WTC11 (cell line): ENCODE results near the gene SELENOF. TPM values are rescaled to one million over a fixed set of nuclear protein-coding genes. Genes with fewer than 3 reads are reported as not detected.

Experiments
- ATAC-seq: fragments of 200-7000 bp; cut with Tn5 transposase; 2 replicates; pipeline ENCODE4 v1.10.0; 2021; ENCODE audit warnings: mild to moderate bottlenecking, moderate library complexity
- CTCF ChIA-PET: fragments of 300-600 bp; sonication (Branson Sonifier 250); formaldehyde crosslinking; loops from one replicate; lab custom pipeline; 2021; ENCODE audit warnings: antibody characterized with exemption; lab: Charles Lee
- POLR2A ChIA-PET: fragments of 350-600 bp; sonication (Branson Sonifier 250); formaldehyde crosslinking; loops from one replicate; lab custom pipeline; 2021; ENCODE audit warnings: antibody characterized with exemption; lab: Charles Lee
- DNase-seq: peaks from one replicate; pipeline ENCODE4 v3.0.0; 2021; ENCODE audit warnings: low spot score
- H3K27ac Mint-ChIP-seq: 2 replicates; pipeline ENCODE4 v1.8.0; 2021; ENCODE audit warnings: mixed read lengths
- H3K27me3 Mint-ChIP-seq: 2 replicates; pipeline ENCODE4 v1.8.0; 2021; ENCODE audit warnings: low read depth, mild to moderate bottlenecking, moderate library complexity, mixed read lengths
- H3K36me3 Mint-ChIP-seq: 2 replicates; pipeline ENCODE4 v1.8.0; 2021; ENCODE audit warnings: mixed read lengths
- H3K4me1 Mint-ChIP-seq: 2 replicates; pipeline ENCODE4 v1.8.0; 2022; ENCODE audit warnings: mixed read lengths
- H3K4me3 Mint-ChIP-seq: 2 replicates; pipeline ENCODE4 v1.8.0; 2021; ENCODE audit warnings: mild to moderate bottlenecking, moderate library complexity, mixed read lengths
- H3K9me3 Mint-ChIP-seq: 2 replicates; pipeline ENCODE4 v1.8.0; 2021; ENCODE audit warnings: mixed read lengths
- CBFB ChIP-seq: sonication (generic); formaldehyde crosslinking; IDR thresholded peaks from 2 replicates; pipeline ENCODE4 v1.8.1; 2022; ENCODE audit warnings: mild to moderate bottlenecking, low read depth, missing genetic modification reagents
- CREB1 ChIP-seq: sonication (generic); formaldehyde crosslinking; IDR thresholded peaks from 2 replicates; pipeline ENCODE4 v1.8.0; 2023; ENCODE audit warnings: mild to moderate bottlenecking, missing genetic modification reagents
- ETV6 ChIP-seq: sonication (generic); formaldehyde crosslinking; IDR thresholded peaks from 2 replicates; pipeline ENCODE4 v1.8.1; 2022; ENCODE audit warnings: mild to moderate bottlenecking, missing genetic modification reagents
- FOXP1 ChIP-seq: sonication (generic); formaldehyde crosslinking; IDR thresholded peaks from 2 replicates; pipeline ENCODE4 v1.8.0; 2022; ENCODE audit warnings: missing genetic modification reagents, mild to moderate bottlenecking, moderate library complexity, borderline replicate concordance
- GABPB1 ChIP-seq: sonication (generic); formaldehyde crosslinking; IDR thresholded peaks from 2 replicates; pipeline ENCODE4 v1.8.1; 2023; ENCODE audit warnings: mild to moderate bottlenecking, missing genetic modification reagents
- MXD4 ChIP-seq: fragments of 250-450 bp; sonication (Bioruptor Pico); IDR thresholded peaks from 2 replicates; pipeline ENCODE4 v1.8.0; 2021; ENCODE audit warnings: mild to moderate bottlenecking, moderate library complexity, borderline replicate concordance
- PRRX2 ChIP-seq: fragments of 250-450 bp; sonication (Bioruptor Pico); IDR thresholded peaks from 2 replicates; pipeline ENCODE4 v1.8.0; 2021; ENCODE audit warnings: mild to moderate bottlenecking
- RORB ChIP-seq: fragments of 250-450 bp; sonication (Bioruptor Pico); IDR thresholded peaks from 2 replicates; pipeline ENCODE4 v1.9.0; 2021; ENCODE audit warnings: mild to moderate bottlenecking
- ZNF121 ChIP-seq: sonication (generic); formaldehyde crosslinking; IDR thresholded peaks from 2 replicates; pipeline ENCODE4 v1.8.0; 2023; ENCODE audit warnings: missing genetic modification reagents
- ZNF263 ChIP-seq: sonication (generic); formaldehyde crosslinking; IDR thresholded peaks from 2 replicates; pipeline ENCODE4 v1.8.1; 2022; ENCODE audit warnings: low read depth, mild to moderate bottlenecking, moderate library complexity, missing genetic modification reagents
- ZNF317 ChIP-seq: sonication (generic); formaldehyde crosslinking; IDR thresholded peaks from 2 replicates; pipeline ENCODE4 v1.8.1; 2023; ENCODE audit warnings: low read depth, mild to moderate bottlenecking, moderate library complexity, missing genetic modification reagents, borderline replicate concordance
- total RNA-seq: library from RNA; stranded (reverse); gene quantifications from 3 replicates; pipeline ENCODE4 v1.2.3, GENCODE V29; 2021
- TF ChIP-seq, protein P1 (sequence below): sonication (generic); formaldehyde crosslinking; IDR thresholded peaks from 2 replicates; pipeline ENCODE4 v1.8.1; 2022; ENCODE audit warnings: low read depth, mild to moderate bottlenecking, moderate library complexity, missing genetic modification reagents, borderline replicate concordance
- TF ChIP-seq, protein P2 (sequence below): fragments of 250-450 bp; sonication (Bioruptor Pico); IDR thresholded peaks from 2 replicates; pipeline ENCODE4 v1.9.0; 2021; ENCODE audit warnings: mild to moderate bottlenecking, borderline replicate concordance
- TF ChIP-seq, protein P3 (sequence below): sonication (generic); formaldehyde crosslinking; IDR thresholded peaks from 2 replicates; pipeline ENCODE4 v1.8.0; 2022; ENCODE audit warnings: mild to moderate bottlenecking, missing genetic modification reagents
- TF ChIP-seq, protein P4 (sequence below): sonication (generic); formaldehyde crosslinking; conservative IDR thresholded peaks from 2 replicates; pipeline ENCODE4 v1.8.1; 2023; ENCODE audit warnings: mild to moderate bottlenecking, low read depth, missing genetic modification reagents, moderate library complexity
- TF ChIP-seq, protein P5 (sequence below): sonication (generic); formaldehyde crosslinking; IDR thresholded peaks from 2 replicates; pipeline ENCODE4 v1.8.1; 2022; ENCODE audit warnings: low read depth, missing genetic modification reagents, borderline replicate concordance
- TF ChIP-seq, protein P6 (sequence below): sonication (generic); formaldehyde crosslinking; IDR thresholded peaks from 2 replicates; pipeline ENCODE4 v1.8.0; 2023; ENCODE audit warnings: missing genetic modification reagents
- TF ChIP-seq, protein P7 (sequence below): sonication (generic); formaldehyde crosslinking; IDR thresholded peaks from 2 replicates; pipeline ENCODE4 v1.8.1; 2022; ENCODE audit warnings: mild to moderate bottlenecking, moderate library complexity, missing genetic modification reagents
- TF ChIP-seq, protein P8 (sequence below): sonication (generic); formaldehyde crosslinking; IDR thresholded peaks from 2 replicates; pipeline ENCODE4 v1.8.1; 2023; ENCODE audit warnings: mild to moderate bottlenecking, missing genetic modification reagents, moderate library complexity

The SELENOF gene
- total RNA-seq, 1 experiment from 2014 or later, result 156 TPM

DNA sequence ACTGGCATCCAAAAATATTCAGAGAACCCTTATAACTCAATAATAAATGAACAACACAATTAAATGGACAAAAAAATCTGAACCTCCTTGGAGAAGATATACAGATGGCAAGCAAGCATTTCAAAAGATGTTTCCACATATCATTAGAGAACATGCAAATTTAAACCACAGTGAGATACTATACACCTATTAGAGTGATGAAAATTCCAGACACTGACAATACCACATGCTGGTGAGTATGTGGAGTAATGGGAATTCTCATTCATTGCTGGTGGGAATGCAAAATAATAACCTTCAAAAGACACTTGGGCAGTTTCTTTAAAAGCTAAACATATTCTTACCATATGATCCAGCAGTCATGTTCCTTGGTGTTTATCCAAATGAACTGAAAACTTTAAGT is 46.6 kb upstream of the SELENOF start (continued):
- TF ChIP-seq, protein P1, sequence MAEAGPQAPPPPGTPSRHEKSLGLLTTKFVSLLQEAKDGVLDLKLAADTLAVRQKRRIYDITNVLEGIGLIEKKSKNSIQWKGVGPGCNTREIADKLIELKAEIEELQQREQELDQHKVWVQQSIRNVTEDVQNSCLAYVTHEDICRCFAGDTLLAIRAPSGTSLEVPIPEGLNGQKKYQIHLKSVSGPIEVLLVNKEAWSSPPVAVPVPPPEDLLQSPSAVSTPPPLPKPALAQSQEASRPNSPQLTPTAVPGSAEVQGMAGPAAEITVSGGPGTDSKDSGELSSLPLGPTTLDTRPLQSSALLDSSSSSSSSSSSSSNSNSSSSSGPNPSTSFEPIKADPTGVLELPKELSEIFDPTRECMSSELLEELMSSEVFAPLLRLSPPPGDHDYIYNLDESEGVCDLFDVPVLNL (CRISPR knock-in tag), result no peak
- TF ChIP-seq FOXP1 (no peak), RORB (CRISPR knock-in tag) (no peak), ETV6 (CRISPR knock-in tag) (no peak), MXD4 (no peak), CREB1 (CRISPR knock-in tag) (no peak)
- TF ChIP-seq, protein P2, sequence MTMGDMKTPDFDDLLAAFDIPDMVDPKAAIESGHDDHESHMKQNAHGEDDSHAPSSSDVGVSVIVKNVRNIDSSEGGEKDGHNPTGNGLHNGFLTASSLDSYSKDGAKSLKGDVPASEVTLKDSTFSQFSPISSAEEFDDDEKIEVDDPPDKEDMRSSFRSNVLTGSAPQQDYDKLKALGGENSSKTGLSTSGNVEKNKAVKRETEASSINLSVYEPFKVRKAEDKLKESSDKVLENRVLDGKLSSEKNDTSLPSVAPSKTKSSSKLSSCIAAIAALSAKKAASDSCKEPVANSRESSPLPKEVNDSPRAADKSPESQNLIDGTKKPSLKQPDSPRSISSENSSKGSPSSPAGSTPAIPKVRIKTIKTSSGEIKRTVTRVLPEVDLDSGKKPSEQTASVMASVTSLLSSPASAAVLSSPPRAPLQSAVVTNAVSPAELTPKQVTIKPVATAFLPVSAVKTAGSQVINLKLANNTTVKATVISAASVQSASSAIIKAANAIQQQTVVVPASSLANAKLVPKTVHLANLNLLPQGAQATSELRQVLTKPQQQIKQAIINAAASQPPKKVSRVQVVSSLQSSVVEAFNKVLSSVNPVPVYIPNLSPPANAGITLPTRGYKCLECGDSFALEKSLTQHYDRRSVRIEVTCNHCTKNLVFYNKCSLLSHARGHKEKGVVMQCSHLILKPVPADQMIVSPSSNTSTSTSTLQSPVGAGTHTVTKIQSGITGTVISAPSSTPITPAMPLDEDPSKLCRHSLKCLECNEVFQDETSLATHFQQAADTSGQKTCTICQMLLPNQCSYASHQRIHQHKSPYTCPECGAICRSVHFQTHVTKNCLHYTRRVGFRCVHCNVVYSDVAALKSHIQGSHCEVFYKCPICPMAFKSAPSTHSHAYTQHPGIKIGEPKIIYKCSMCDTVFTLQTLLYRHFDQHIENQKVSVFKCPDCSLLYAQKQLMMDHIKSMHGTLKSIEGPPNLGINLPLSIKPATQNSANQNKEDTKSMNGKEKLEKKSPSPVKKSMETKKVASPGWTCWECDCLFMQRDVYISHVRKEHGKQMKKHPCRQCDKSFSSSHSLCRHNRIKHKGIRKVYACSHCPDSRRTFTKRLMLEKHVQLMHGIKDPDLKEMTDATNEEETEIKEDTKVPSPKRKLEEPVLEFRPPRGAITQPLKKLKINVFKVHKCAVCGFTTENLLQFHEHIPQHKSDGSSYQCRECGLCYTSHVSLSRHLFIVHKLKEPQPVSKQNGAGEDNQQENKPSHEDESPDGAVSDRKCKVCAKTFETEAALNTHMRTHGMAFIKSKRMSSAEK (CRISPR knock-in tag), result no peak
- TF ChIP-seq, protein P3, sequence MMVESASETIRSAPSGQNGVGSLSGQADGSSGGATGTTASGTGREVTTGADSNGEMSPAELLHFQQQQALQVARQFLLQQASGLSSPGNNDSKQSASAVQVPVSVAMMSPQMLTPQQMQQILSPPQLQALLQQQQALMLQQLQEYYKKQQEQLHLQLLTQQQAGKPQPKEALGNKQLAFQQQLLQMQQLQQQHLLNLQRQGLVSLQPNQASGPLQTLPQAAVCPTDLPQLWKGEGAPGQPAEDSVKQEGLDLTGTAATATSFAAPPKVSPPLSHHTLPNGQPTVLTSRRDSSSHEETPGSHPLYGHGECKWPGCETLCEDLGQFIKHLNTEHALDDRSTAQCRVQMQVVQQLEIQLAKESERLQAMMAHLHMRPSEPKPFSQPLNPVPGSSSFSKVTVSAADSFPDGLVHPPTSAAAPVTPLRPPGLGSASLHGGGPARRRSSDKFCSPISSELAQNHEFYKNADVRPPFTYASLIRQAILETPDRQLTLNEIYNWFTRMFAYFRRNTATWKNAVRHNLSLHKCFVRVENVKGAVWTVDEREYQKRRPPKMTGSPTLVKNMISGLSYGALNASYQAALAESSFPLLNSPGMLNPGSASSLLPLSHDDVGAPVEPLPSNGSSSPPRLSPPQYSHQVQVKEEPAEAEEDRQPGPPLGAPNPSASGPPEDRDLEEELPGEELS, result no peak
- TF ChIP-seq, protein P4, sequence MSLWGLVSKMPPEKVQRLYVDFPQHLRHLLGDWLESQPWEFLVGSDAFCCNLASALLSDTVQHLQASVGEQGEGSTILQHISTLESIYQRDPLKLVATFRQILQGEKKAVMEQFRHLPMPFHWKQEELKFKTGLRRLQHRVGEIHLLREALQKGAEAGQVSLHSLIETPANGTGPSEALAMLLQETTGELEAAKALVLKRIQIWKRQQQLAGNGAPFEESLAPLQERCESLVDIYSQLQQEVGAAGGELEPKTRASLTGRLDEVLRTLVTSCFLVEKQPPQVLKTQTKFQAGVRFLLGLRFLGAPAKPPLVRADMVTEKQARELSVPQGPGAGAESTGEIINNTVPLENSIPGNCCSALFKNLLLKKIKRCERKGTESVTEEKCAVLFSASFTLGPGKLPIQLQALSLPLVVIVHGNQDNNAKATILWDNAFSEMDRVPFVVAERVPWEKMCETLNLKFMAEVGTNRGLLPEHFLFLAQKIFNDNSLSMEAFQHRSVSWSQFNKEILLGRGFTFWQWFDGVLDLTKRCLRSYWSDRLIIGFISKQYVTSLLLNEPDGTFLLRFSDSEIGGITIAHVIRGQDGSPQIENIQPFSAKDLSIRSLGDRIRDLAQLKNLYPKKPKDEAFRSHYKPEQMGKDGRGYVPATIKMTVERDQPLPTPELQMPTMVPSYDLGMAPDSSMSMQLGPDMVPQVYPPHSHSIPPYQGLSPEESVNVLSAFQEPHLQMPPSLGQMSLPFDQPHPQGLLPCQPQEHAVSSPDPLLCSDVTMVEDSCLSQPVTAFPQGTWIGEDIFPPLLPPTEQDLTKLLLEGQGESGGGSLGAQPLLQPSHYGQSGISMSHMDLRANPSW (CRISPR knock-in tag), result no peak
- TF ChIP-seq, all 79 proteins: peak for 0

DNA sequence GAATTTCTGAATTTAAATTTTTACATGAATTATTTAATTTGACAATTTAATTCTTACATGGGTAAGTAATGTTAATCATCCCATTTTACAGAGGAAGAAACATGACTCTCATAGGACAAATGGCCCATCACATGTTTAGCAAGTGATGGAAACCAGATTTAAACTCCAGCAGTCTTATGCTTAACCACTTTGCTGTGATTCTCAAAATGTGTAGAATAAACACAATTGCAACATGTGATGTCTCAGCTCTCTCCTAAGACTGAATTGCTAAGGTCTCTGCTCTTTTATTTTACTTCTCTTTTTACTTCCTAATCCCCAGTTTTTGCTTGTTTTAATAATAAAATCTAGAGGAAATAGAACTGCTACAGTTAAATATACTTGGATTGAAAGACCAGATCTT is 43.3 kb upstream of the SELENOF start:
- H3K4me3 Mint-ChIP-seq, result no peak overlapping the region
- H3K27me3 Mint-ChIP-seq, result no peaks in the 10 kb centered on the region
- peaks cover 30% of the 10 kb centered on the region for H3K4me1 Mint-ChIP-seq
- H3K9me3 Mint-ChIP-seq, result peaks cover 8% of the 10 kb centered on the region
- peaks cover 8% of the 10 kb centered on the region for H3K36me3 Mint-ChIP-seq
- no peak overlapping the region for H3K27ac Mint-ChIP-seq
- ChIA-PET CTCF (interaction anchor here (0.8 kb wide), 1 partner anchor 124 kb away, joined by 3 read pairs; no protein-coding TSS in a partner anchor), POLR2A (no interaction called here)
- ATAC-seq (no peak), DNase-seq (no peak)
- TF ChIP-seq PRRX2 (CRISPR knock-in tag), result no peak
- TF ChIP-seq, protein P5, sequence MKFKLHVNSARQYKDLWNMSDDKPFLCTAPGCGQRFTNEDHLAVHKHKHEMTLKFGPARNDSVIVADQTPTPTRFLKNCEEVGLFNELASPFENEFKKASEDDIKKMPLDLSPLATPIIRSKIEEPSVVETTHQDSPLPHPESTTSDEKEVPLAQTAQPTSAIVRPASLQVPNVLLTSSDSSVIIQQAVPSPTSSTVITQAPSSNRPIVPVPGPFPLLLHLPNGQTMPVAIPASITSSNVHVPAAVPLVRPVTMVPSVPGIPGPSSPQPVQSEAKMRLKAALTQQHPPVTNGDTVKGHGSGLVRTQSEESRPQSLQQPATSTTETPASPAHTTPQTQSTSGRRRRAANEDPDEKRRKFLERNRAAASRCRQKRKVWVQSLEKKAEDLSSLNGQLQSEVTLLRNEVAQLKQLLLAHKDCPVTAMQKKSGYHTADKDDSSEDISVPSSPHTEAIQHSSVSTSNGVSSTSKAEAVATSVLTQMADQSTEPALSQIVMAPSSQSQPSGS (CRISPR knock-in tag), result no peak
- TF ChIP-seq, protein P6, sequence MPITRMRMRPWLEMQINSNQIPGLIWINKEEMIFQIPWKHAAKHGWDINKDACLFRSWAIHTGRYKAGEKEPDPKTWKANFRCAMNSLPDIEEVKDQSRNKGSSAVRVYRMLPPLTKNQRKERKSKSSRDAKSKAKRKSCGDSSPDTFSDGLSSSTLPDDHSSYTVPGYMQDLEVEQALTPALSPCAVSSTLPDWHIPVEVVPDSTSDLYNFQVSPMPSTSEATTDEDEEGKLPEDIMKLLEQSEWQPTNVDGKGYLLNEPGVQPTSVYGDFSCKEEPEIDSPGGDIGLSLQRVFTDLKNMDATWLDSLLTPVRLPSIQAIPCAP (CRISPR knock-in tag), result no peak
- TF ChIP-seq ZNF317 (CRISPR knock-in tag), result no peak
- no peak for TF ChIP-seq ZNF121 (CRISPR knock-in tag)
- TF ChIP-seq ETV6 (CRISPR knock-in tag), result no peak
- TF ChIP-seq, protein P7, sequence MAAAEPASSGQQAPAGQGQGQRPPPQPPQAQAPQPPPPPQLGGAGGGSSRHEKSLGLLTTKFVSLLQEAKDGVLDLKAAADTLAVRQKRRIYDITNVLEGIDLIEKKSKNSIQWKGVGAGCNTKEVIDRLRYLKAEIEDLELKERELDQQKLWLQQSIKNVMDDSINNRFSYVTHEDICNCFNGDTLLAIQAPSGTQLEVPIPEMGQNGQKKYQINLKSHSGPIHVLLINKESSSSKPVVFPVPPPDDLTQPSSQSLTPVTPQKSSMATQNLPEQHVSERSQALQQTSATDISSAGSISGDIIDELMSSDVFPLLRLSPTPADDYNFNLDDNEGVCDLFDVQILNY (CRISPR knock-in tag), result no peak
- TF ChIP-seq, protein P8, sequence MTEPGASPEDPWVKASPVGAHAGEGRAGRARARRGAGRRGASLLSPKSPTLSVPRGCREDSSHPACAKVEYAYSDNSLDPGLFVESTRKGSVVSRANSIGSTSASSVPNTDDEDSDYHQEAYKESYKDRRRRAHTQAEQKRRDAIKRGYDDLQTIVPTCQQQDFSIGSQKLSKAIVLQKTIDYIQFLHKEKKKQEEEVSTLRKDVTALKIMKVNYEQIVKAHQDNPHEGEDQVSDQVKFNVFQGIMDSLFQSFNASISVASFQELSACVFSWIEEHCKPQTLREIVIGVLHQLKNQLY, result no peak
- no peak for TF ChIP-seq CBFB (CRISPR knock-in tag)
- TF ChIP-seq, protein P4 (CRISPR knock-in tag), result no peak
- no peak for TF ChIP-seq ZNF263 (CRISPR knock-in tag)
- TF ChIP-seq GABPB1 (CRISPR knock-in tag), result no peak
